HG03558 (cell line): ENCODE measurements around the gene KLHDC3.

Source experiments
- ATAC-seq: cut with Tn5 transposase; IDR thresholded peaks from one replicate; pipeline ENCODE4 v1.9.1; 2021; ENCODE audit warnings: moderate number of reproducible peaks; ENCODE audit not compliant: unreplicated experiment; ENCODE audit errors: extremely low read depth

KLHDC3 gene

GRCh38 chr6:43052842-43053544 lies 38.9 kb downstream of the KLHDC3 start:
- no peak for ATAC-seq

- no peak for ATAC-seq
Observed at GRCh38 chr6:43053545-43054205, 39.6 kb downstream of the KLHDC3 start, which contains the start of gene CUL7. Gene CUL7 (minus strand): TSS chr6:43053851. CDS start chr6:43052788, 1,063 bp downstream.

GRCh38 chr6:43054206-43054943 lies 40.3 kb downstream of the KLHDC3 start:
- no peak for ATAC-seq

- ATAC-seq = no peak
Observed at GRCh38 chr6:43055966-43056365, 41.9 kb downstream of the KLHDC3 start.

GRCh38 chr6:43058531-43058930 lies 44.5 kb downstream of the KLHDC3 start:
- ATAC-seq = no peak

- peak; percentile 46 for ATAC-seq
Observed at GRCh38 chr6:43059168-43060033, 45.4 kb downstream of the KLHDC3 start, which contains the start of the genes KLC4 and MRPL2. Gene KLC4 (plus strand): TSS chr6:43059631. CDS start chr6:43061336, 1,705 bp downstream. Gene MRPL2 (minus strand): TSS chr6:43059434. CDS start chr6:43059381, 53 bp downstream.

- ATAC-seq = no peak
Observed at GRCh38 chr6:43060034-43060754, 46.1 kb downstream of the KLHDC3 start.

GRCh38 chr6:43060755-43061633 lies 46.9 kb downstream of the KLHDC3 start:
- ATAC-seq = no peak

GRCh38 chr6:43061861-43062260 lies 47.8 kb downstream of the KLHDC3 start:
- ATAC-seq = no peak

- ATAC-seq = no peak
Observed at GRCh38 chr6:43062818-43063217, 48.8 kb downstream of the KLHDC3 start.

GRCh38 chr6:43070028-43070632 lies 56.1 kb downstream of the KLHDC3 start:
- no peak for ATAC-seq
